ENCODE measurements around the gene EPB41L1. TPM values are rescaled to one million over a fixed set of nuclear protein-coding genes. Genes with fewer than 3 reads are reported as not detected.

The EPB41L1 gene
- total RNA-seq, 1 experiment from 2014 or later: 7.4 TPM

DNA sequence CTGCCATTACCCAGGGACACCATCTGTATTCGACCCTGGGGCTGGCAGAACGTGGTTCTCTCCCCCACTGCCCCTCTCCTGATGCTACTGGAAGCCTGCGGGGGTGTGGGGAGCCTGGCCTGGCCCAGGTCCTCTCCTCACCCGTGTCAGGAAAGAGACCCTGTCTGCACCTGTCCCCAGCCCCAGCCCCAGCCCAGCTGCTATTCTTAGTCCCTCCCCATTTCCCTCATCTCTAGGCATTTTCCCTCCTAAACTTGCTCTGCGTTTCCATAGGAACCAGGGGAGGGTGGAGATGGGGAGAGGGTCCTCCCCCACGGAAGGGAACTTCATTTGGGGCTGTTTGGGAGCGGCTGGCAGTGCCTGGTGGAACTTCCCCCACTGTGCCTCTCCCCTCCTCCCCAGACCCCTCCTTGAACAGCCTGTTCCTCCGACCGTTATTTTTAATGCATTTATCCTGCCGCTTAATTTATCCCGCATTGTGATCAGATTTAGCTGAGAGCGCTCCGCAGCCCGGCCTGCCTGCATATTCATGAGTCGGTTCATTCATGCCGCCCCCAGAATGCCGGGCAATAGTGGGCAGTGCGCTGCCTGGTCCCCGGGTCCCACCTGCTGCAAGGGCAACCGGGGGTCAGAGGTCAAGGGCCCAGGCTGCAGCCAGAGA lies 119.8 kb downstream of the EPB41L1 start:
- no peak for DNase-seq (ENCODE audit: extremely low read depth, low read depth)

DNA sequence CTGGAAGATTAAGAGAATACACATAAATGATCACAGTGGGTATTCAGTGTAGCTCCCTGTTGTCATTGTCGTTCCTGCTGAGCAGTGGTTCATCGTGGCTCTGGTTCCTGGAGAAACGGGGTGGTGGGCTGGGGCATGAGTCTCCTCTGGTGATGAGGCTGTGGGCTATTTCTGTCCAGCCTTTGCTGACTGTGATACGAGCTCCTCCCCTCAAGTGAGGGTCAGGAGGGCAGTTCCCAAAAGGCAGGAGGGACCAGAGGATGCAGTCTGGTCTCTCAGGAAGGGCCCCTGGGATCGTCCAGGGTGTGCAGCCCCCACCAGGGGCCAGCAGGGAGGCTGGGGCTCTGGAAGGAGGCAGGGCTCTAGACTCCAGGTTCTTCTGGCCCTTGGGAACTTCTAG lies 120.5 kb downstream of the EPB41L1 start:
- no peak for DNase-seq (ENCODE audit: extremely low read depth, low read depth)

DNA sequence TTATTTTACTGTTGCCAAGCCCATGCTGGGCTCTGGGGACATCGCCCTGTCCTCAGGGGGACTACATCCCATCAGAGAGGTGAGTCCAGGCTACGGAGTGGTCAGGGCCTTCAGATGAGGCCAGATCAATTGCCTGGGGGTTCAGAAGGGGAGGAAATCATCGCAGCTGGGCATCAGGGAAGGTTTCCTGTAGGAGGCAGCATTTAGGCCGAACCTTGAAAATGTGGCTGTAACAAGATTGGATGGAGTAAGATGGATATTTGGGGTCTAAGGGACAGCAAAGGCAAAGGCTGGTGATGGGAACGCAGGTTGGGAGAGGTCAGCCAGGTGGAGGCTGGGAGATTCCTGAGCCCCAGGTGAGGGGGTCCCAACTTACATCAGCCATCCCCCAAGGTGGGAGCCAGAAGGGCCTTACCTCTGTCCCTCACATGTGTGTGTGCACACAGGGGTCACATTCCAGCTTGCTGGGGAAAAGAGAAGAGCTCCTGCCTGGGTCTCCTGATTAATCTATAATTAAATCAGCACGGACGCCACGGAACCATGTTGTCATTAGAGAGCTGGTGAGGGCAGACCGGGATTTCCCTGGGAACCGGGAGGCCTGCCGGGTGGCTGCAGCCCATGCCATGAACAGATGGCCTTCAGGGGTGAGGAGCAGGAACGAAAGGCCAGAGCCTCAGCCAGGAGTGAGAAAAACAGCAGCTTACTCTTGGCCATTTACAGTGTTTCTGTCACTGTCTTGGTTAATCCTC lies 121.1 kb downstream of the EPB41L1 start:
- DNase-seq (ENCODE audit: extremely low read depth, low read depth): no peak

DNA sequence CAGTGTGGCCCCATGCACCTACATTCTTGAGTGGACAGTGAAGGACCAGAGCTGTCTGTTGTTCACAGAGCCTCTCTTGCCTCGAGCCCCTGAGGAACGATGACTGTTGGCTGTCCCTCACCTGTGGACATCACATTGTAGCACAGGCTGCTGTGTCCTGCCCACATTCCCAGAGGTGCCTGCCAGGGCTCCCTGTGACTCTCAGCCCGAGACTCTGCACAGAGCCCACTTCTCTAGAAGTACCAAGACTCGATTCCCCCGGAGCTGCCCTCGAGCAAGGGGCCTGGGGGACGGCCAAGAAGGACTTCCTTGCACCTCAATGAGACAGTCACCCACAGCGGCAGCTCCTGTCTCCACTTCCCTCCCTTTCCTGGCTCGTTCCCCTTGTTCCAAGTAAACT lies 123.0 kb downstream of the EPB41L1 start:
- no peak for DNase-seq (ENCODE audit: extremely low read depth, low read depth)

DNA sequence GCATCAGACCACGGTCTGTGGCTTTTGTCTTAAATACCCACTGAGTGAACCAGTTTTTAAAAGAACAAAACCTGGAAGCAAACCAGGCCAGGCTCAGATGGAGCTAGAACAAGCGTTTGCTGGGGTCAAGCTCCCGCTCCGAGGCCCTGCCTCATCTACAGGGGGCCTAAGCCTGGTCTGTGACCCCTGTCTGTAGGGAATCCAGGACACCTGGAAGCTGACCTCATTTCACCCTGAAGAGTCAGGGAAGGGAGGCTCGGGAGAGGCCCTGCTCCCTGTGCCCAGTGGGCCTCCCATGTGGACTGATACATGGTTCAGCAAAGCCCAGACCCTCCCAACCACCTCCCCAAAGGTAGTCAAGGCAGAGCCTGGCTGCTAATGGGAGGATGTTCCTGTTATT lies 124.8 kb downstream of the EPB41L1 start:
- DNase-seq (ENCODE audit: extremely low read depth, low read depth): no peak

DNA sequence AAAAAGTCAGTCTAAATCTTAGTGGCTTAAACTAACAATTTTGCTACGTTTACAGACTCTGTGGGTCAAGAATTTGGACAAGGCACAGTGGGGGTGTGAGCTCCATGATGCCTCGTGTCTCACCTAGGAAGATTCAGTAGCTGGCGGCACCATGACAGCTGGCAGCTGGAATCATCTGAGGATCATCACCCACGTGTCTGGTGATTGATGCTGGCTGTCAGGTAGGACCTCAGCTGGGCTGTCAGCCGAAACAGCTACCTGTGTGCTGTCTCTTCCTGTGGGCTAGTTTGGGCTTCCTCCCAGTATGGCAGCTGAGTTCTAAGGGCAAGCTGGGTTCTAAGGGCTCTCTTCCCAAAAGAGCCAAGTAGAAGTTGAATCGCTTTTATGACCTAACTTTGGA lies 125.2 kb downstream of the EPB41L1 start:
- no peak for DNase-seq (ENCODE audit: extremely low read depth, low read depth)

DNA sequence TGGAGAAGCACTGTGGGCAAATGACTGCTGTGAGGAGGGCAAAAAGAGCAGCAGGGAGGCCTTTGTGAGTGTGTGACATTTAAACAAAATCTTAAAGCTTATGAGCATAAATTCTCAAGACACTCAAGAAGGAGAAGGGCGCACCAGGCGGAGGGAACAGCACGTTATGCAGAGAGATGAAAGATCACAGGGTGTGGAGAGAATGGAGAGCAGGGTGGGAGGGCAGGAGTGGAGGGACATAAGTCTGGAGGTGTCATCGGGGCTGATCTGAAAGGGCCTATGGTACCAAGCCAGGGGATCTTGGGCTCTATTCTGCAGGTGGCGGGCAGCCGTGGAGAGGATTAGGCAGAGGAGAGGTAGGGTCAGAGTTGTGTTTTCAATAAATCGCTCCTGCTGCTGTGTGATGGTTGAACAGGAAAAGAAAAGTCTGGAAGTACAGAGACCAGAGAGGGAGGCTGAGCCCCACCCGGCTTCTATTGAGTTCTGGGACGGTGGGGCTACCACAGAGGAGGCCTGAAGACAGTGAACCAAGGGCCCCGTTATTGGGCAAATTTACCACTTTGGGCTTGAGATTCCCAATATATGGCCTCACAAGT lies 127.3 kb downstream of the EPB41L1 start:
- DNase-seq (ENCODE audit: extremely low read depth, low read depth): no peak

Other genes with a start within 250 kb of the EPB41L1 start
- gene SCAND1, start 200.2 kb upstream of the EPB41L1 start, total RNA-seq (2014; rRNA removed; shearing (Covaris generic)): 35.0 and 52.8 TPM in 2 replicates
- 3.7 and 7.1 TPM in 2 replicates for gene CNBD2, start 186.2 kb upstream of the EPB41L1 start, total RNA-seq (2014; rRNA removed; shearing (Covaris generic))
- gene AAR2, start 81.7 kb downstream of the EPB41L1 start, total RNA-seq (2014; rRNA removed; shearing (Covaris generic)): 22.0 and 27.2 TPM in 2 replicates
- gene DLGAP4, start 151.6 kb downstream of the EPB41L1 start, total RNA-seq (2014; rRNA removed; shearing (Covaris generic)): 10.4 and 11.8 TPM in 2 replicates